H1 (cell line): ENCODE results near the gene ZNF213. TPM values are rescaled to one million over a fixed set of nuclear protein-coding genes. Genes with fewer than 3 reads are reported as not detected.

ENCODE experiments used
- ASH2L ChIP-seq: fragments of 200-600, 300-600 bp; sonication (generic); IDR thresholded peaks from one replicate; pipeline ENCODE4 v1.7.1; 2017; ENCODE audit warnings: low read length
- ATF2 ChIP-seq: IDR thresholded peaks from 2 replicates; pipeline ENCODE4 v1.6.1; 2012; ENCODE audit warnings: low read length, inconsistent platforms
- ATF3 ChIP-seq: IDR thresholded peaks from 2 replicates; pipeline ENCODE4 v1.6.1; 2011; ENCODE audit warnings: low read depth, mild to moderate bottlenecking, low read length; ENCODE audit not compliant: insufficient read depth
- BACH1 ChIP-seq: IDR thresholded peaks from 2 replicates; pipeline ENCODE4 v1.6.1; 2012; ENCODE audit warnings: low read length, improper control_type of control experiment
- BCL11A ChIP-seq, 2 experiments: IDR thresholded peaks; one replicate each; pipeline ENCODE4 v1.6.1; 2011; ENCODE audit warnings: low read depth in 2 of 2, low read length in 2 of 2, mild to moderate bottlenecking in 2 of 2
- EGR1 ChIP-seq: IDR thresholded peaks from 2 replicates; pipeline ENCODE4 v1.6.1; 2011; ENCODE audit warnings: low read depth, low read length, borderline replicate concordance
- EP300 ChIP-seq, 2 experiments: IDR thresholded peaks; 1 replicate in 1 of 2; 2 replicates in 1 of 2; pipeline ENCODE4 v1.6.1; 2011 to 2012; ENCODE audit warnings: low read depth in 2 of 2, low read length in 2 of 2, mild to moderate bottlenecking in 2 of 2, borderline replicate concordance in 1 of 2, inconsistent platforms in 1 of 2, moderate library complexity in 1 of 2
- GTF2F1 ChIP-seq: IDR thresholded peaks from 2 replicates; pipeline ENCODE4 v1.6.1; 2012; ENCODE audit warnings: low read depth, low read length, improper control_type of control experiment, borderline replicate concordance
- HDAC2 ChIP-seq, 2 experiments: fragments of 300-600 bp in 1 of 2; sonication (generic) in 1 of 2; IDR thresholded peaks; 2 replicates each; pipeline ENCODE4 v1.6.1; 2011 to 2012; ENCODE audit warnings: low read depth in 2 of 2, low read length in 2 of 2, mild to moderate bottlenecking in 2 of 2, moderate library complexity in 2 of 2, borderline replicate concordance in 1 of 2, inconsistent platforms in 1 of 2
- HDAC6 ChIP-seq: IDR thresholded peaks from one replicate; pipeline ENCODE4 v1.7.1; 2012; ENCODE audit warnings: low read depth, mild to moderate bottlenecking, inconsistent platforms, low read length, moderate library complexity
- JUN ChIP-seq: IDR thresholded peaks from 2 replicates; pipeline ENCODE4 v1.6.1; 2011; ENCODE audit warnings: low read depth, mild to moderate bottlenecking, improper control_type of control experiment, low read length
- KDM4A ChIP-seq: IDR thresholded peaks from one replicate; pipeline ENCODE4 v1.7.1; 2012; ENCODE audit warnings: low read depth, mild to moderate bottlenecking, moderate library complexity, low read length, inconsistent platforms; ENCODE audit not compliant: severe bottlenecking
- NANOG ChIP-seq: IDR thresholded peaks from 2 replicates; pipeline ENCODE4 v1.6.1; 2011; ENCODE audit warnings: low read length, low read depth, mild to moderate bottlenecking, inconsistent platforms; ENCODE audit not compliant: insufficient read depth, poor library complexity, severe bottlenecking
- POLR2A ChIP-seq, 2 experiments: IDR thresholded peaks; 1 replicate in 1 of 2; 2 replicates in 1 of 2; pipeline ENCODE4 v1.6.1; 2011; ENCODE audit warnings: low read depth in 2 of 2, low read length in 2 of 2, mild to moderate bottlenecking in 2 of 2; ENCODE audit errors: control extremely low read depth in 1 of 2
- RNF2 ChIP-seq: fragments of 200-900, 300-1000 bp; sonication (generic); IDR thresholded peaks from 2 replicates; pipeline ENCODE4 v1.7.1; 2016; ENCODE audit warnings: borderline replicate concordance, low read depth, mild to moderate bottlenecking, antibody characterized with exemption, low read length; ENCODE audit not compliant: poor library complexity, severe bottlenecking; ENCODE audit errors: missing control alignments
- SAP30 ChIP-seq: fragments of 300-600 bp; sonication (generic); IDR thresholded peaks from 2 replicates; pipeline ENCODE4 v1.7.1; 2012; ENCODE audit warnings: low read length, moderate library complexity, mild to moderate bottlenecking, inconsistent platforms; ENCODE audit not compliant: insufficient read depth, insufficient replicate concordance
- polyA plus RNA-seq, 7 experiments: library from polyadenylated mRNA; depleted of rRNA in 3 of 7; stranded (reverse) in 5 of 7; unstranded in 2 of 7; fragments of >200 nt in 5 of 7; fragments of 200-250 nt in 2 of 7; gene quantifications; 1 replicate in 5 of 7; 2 replicates in 1 of 7; 4 replicates in 1 of 7; pipeline versions ENCODE4 v1.2.1 to v1.2.3, GENCODE V29; 2011 to 2013; ENCODE audit warnings: missing spikeins in 2 of 7, mixed read lengths in 2 of 7
- total RNA-seq: library from RNA; stranded (reverse); fragmentation: NEBNext Ultra II Directional; extraction: Animal tissue kit (Norgen Biotek cat#: 25700); gene quantifications from 2 replicates; pipeline ENCODE4 v1.2.1, GENCODE V29; 2021
- TF ChIP-seq, protein P1 (sequence below), 3 experiments: IDR thresholded peaks; 1 replicate in 2 of 3; 2 replicates in 1 of 3; pipeline versions ENCODE4 v1.5.1 to v1.6.1; 2011; ENCODE audit warnings: low read length in 3 of 3, mild to moderate bottlenecking in 3 of 3, inconsistent platforms in 2 of 3, low read depth in 1 of 3, moderate library complexity in 1 of 3; ENCODE audit not compliant: insufficient read depth in 1 of 3; ENCODE audit errors: control extremely low read depth in 1 of 3

ZNF213 gene
- total and polyA plus RNA-seq, 2 of the 8 experiments (the other 6 are each of a cell fraction or from before 2014, with no cell fraction given): 1.6 to 6.9 TPM

DNA sequence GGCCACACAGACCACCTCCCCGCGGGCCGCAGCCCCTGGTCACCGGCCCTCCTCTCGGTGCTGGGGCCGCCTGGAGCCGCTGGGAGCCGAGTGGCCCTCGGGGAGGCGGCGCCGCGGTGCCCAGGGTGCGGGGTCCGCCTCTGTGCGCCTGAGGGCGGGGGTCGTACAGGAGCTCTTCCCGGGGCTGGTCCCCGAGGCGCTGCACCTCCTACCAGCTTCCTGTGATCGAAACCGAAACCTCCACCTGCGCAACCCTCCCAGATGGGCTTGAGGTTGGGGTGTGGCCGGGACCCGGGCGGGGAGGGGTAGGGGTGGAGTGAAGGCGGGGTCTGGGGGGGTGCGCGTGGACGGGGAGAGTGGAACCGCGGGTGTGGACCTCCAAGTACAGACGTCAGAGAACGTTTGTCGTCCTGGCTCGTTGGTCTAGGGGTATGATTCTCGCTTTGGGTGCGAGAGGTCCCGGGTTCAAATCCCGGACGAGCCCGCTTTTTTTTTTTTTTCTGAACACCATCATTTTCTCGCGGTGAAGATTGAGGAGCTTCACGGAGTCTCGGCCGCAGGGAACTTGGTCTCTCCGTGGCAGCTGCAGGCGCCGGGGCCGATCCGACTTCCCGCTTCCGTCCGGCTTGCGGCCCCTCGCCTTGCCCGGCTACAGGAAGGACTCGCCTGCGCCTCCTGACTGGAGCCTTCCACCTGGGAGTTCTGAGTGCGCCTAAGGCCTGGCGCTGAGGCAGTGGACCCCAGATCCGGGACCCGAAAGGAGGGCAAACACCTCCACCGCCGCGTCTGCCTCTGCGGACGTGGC, 23.9 kb downstream of the ZNF213 start (continued):
- TF ChIP-seq, protein P1, sequence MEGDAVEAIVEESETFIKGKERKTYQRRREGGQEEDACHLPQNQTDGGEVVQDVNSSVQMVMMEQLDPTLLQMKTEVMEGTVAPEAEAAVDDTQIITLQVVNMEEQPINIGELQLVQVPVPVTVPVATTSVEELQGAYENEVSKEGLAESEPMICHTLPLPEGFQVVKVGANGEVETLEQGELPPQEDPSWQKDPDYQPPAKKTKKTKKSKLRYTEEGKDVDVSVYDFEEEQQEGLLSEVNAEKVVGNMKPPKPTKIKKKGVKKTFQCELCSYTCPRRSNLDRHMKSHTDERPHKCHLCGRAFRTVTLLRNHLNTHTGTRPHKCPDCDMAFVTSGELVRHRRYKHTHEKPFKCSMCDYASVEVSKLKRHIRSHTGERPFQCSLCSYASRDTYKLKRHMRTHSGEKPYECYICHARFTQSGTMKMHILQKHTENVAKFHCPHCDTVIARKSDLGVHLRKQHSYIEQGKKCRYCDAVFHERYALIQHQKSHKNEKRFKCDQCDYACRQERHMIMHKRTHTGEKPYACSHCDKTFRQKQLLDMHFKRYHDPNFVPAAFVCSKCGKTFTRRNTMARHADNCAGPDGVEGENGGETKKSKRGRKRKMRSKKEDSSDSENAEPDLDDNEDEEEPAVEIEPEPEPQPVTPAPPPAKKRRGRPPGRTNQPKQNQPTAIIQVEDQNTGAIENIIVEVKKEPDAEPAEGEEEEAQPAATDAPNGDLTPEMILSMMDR (IDR thresholded peaks at IDR 0.05; ENCODE audit: control extremely low read depth in 1 of 3, insufficient read depth in 1 of 3, low read depth in 1 of 3, low read length in 3 of 3): no peak
- TF ChIP-seq KDM4A: peak; percentile 78
- TF ChIP-seq GTF2F1: no peak
- TF ChIP-seq HDAC2 (IDR thresholded peaks at IDR 0.05; ENCODE audit: borderline replicate concordance in 1 of 2, low read depth in 2 of 2, low read length in 2 of 2): 0 out of 4 replicates have a peak, but pooled peaks of 1 of the 2 experiments have one; percentile 26
- no peak for TF ChIP-seq ATF3
- no peak for TF ChIP-seq SAP30
- TF ChIP-seq BACH1: peak; percentile 68
- TF ChIP-seq RNF2: no peak
- 0 out of 3 replicates have a peak, but pooled peaks of 1 of the 2 experiments have one; percentile 5 for TF ChIP-seq EP300 (IDR thresholded peaks at IDR 0.05; ENCODE audit: borderline replicate concordance in 1 of 2, low read depth in 2 of 2, low read length in 2 of 2)
- TF ChIP-seq BCL11A (IDR thresholded peaks at IDR 0.05; ENCODE audit: low read depth in 2 of 2, low read length in 2 of 2): no peak
- 0 out of 3 replicates have a peak, but pooled peaks of 1 of the 2 experiments have one; percentile 18 for TF ChIP-seq POLR2A (IDR thresholded peaks at IDR 0.05; ENCODE audit: control extremely low read depth in 1 of 2, low read depth in 2 of 2, low read length in 2 of 2)
- no peak for TF ChIP-seq NANOG
- no peak for TF ChIP-seq EGR1
- TF ChIP-seq ASH2L: peak; percentile 63
- no peak for TF ChIP-seq ATF2
- no peak for TF ChIP-seq HDAC6
- TF ChIP-seq JUN: no peak
